VCaP (cell line): ENCODE measurements around the gene LYST.
"Not testable (repeated sequence)": the region's sequence is repeated elsewhere in the genome, so short reads cannot be mapped to it uniquely, and the experiment has no call there.

ENCODE experiments used
- H3K27ac ChIP-seq: fragments of 450-650 bp; 2 replicates; pipeline ENCODE4 v1.5.1; 2017
- CTCF ChIP-seq: fragments of 450-650 bp; conservative IDR thresholded peaks from 2 replicates; pipeline ENCODE4 v1.5.1; 2017; ENCODE audit warnings: mild to moderate bottlenecking, moderate library complexity

The LYST gene

GRCh38 chr1:235907897-235908240, 41.2 kb upstream of the LYST start:
- no peak for TF ChIP-seq CTCF
- H3K27ac ChIP-seq: no peak overlapping the region

GRCh38 chr1:235907187-235907896, 40.6 kb upstream of the LYST start:
- no peak overlapping the region for H3K27ac ChIP-seq
- no peak for TF ChIP-seq CTCF

DNA sequence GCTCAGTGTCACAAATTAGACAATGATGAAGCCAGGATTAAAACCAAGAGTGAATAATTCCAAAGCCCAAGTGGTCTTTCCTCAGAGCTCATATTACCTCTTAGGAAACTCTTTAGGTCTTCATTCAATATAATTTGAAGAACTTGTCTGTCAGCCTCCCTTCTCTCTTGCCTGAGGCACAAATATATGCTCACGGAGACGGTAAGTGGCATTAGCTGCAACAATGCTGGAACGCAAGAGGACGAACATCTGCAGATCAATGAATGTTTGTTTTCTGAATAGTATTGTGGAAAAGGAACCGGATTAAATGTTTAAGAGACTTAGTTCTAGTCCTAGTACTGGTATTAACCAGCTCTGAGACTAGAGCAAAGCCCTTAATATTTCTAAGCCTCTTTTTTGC, 39.7 kb upstream of the LYST start:
- TF ChIP-seq CTCF: no peak
- no peak overlapping the region for H3K27ac ChIP-seq

DNA sequence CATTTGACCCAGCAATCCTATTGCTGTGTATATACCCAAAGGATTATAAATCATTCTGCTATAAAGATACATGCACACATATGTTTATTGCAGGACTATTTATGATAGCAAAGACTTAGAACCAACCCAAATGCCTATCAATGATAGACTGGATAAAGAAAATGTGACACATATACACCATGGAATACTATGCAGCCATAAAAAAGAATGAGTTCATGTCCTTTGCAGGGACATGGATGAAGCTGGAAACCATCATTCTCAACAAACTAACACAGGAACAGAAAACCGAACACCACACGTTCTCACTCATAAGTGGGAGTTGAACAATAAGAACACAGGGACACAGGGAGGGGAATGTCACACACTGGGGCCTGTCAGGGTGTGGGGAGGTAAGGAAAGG, 37.1 kb upstream of the LYST start:
- not testable (repeated sequence) for H3K27ac ChIP-seq

DNA sequence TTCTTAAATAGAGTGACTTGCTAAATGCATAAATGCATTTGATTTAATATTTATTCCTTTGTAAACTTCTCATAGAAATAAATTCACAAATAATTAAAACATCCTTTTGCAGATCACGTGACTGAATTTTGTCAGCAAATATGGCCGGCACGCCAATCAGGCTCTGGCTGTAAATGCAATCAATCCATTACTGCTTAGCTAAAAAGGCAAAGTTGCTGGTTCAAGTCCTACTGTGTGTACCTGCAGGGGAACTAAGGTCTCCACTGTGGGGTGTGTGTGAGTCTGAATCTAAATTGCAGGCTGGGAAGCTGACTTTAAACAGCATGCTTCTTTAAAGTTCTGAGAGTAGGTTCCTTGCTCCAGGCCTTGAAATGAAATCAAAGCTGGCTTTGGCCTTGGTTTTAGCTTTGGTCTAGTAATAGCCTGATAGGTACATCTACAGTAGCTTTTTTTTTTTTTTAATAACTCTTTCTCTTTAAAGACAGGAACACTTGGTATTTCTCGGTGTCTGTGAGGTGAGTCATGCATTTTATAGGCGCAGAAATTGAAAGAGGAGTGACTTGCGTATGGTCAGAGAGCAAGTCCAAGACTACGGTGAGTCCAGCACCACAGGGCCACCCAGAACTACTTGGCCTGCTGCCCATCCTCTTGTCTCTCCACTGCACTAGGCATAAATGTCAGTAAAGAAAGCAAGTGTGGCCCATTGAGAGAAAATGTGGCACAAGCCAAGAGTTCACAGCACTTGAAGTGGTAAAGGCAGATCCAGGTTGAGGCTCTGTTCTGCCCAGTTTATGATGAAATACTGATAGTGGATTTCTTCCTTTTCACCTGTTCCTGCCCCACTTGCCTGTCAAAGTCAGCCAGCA, 36.2 kb upstream of the LYST start:
- no peak overlapping the region for H3K27ac ChIP-seq

DNA sequence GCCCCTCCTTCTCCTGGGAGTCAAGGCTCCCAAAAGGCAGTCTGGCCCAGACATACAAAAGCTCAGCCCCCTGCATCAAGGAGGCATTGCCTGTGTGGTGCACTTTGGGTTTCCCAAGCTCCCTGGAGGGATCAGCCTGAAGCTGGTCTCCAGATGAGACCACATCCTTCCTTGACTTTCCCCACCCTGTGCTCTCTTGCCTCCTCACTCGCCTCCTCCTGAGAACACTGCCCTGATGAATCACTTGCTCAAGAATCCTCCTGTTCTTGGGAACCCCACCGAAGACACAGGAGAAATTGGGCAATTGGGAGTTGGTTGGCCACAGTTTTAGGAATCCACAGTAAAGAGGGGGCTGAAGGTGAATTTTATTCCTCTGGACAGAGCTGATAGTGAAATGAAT, 34.8 kb upstream of the LYST start:
- no peak overlapping the region for H3K27ac ChIP-seq
- no peak for TF ChIP-seq CTCF

More for the DNA sequence above, 36.2 kb upstream of the LYST start:
- no peak for TF ChIP-seq CTCF

- no peak for TF ChIP-seq CTCF
- no peak overlapping the region for H3K27ac ChIP-seq
These were observed 31.4 kb upstream of the LYST start for GRCh38 chr1:235898126-235898525.

DNA sequence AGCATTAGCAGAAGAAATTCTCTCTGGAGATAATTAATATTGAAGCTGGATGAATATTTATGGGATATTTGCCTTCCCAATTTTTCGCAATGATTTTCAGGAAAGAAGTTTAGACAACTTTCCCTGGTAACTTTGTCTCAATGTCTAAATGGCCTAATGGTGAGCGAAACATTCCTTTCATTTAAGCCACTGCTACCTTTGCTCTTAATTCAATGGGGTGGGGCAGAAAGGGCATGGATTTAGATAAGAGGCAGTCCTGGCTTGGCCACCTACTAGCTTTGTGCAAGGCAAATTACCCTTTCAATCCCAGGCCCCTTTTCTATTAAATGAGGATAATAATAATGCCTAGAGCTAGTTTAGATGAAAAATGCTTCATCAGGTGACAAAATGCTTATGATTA, 27.1 kb upstream of the LYST start:
- no peak overlapping the region for H3K27ac ChIP-seq
- TF ChIP-seq CTCF: no peak
